Measurements from ENCODE around the gene LSM12.

LSM12 gene

GRCh38 chr17:44086364-44087311 is 20.2 kb upstream of the LSM12 start:
- TF ChIP-seq, protein P1, sequence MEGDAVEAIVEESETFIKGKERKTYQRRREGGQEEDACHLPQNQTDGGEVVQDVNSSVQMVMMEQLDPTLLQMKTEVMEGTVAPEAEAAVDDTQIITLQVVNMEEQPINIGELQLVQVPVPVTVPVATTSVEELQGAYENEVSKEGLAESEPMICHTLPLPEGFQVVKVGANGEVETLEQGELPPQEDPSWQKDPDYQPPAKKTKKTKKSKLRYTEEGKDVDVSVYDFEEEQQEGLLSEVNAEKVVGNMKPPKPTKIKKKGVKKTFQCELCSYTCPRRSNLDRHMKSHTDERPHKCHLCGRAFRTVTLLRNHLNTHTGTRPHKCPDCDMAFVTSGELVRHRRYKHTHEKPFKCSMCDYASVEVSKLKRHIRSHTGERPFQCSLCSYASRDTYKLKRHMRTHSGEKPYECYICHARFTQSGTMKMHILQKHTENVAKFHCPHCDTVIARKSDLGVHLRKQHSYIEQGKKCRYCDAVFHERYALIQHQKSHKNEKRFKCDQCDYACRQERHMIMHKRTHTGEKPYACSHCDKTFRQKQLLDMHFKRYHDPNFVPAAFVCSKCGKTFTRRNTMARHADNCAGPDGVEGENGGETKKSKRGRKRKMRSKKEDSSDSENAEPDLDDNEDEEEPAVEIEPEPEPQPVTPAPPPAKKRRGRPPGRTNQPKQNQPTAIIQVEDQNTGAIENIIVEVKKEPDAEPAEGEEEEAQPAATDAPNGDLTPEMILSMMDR (conservative IDR thresholded peaks at IDR 0.05; ENCODE audit: low read depth, low read length), result no peak
- peak; percentile 37 for DNase-seq (ENCODE audit: low read depth)
- no peak overlapping the region for H3K4me3 ChIP-seq (ENCODE audit: low read length)

- H3K4me3 ChIP-seq (ENCODE audit: low read length), result no peak overlapping the region
- TF ChIP-seq, protein P1 (conservative IDR thresholded peaks at IDR 0.05; ENCODE audit: low read depth, low read length), result no peak
- no peak for DNase-seq (ENCODE audit: low read depth)
Observed at GRCh38 chr17:44085908-44086307, 19.4 kb upstream of the LSM12 start.

GRCh38 chr17:44084921-44085320 is 18.4 kb upstream of the LSM12 start:
- DNase-seq (ENCODE audit: low read depth), result no peak
- TF ChIP-seq, protein P1 (conservative IDR thresholded peaks at IDR 0.05; ENCODE audit: low read depth, low read length), result no peak
- no peak overlapping the region for H3K4me3 ChIP-seq (ENCODE audit: low read length)

- no peak for DNase-seq (ENCODE audit: low read depth)
- TF ChIP-seq, protein P1 (conservative IDR thresholded peaks at IDR 0.05; ENCODE audit: low read depth, low read length), result peak; percentile 30
- H3K4me3 ChIP-seq (ENCODE audit: low read length), result no peak overlapping the region
Observed at GRCh38 chr17:44084131-44084538, 17.7 kb upstream of the LSM12 start.

DNA sequence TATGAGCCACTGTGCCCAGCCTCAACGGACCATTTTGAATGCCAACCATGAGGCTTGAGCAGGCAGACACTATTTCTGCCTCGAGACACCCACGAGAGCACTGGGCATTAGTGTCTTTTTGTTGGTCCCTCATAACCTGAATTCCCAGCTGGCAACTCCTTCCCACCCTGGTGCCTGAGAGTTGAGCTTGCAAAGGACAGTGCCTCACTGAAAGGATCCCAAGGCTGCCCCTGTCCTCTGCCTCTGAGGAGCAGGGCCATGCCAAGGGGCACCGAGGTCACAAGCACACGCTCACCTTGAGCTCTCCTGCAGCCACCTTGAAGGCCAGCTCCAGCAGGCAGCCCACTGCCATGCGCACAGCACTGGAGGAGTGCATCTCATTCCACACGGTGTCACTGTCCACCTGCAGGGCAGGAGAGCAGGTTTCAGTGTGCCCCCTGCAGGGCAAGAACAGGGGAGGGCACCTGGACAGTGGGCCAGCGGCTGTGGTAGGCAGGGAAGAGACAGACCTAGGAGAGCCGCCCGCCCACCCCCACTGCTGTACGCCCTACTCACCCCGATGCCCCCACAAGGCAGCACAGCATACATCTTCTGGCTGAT is 16.9 kb upstream of the LSM12 start:
- DNase-seq (ENCODE audit: low read depth), result no peak
- H3K4me3 ChIP-seq (ENCODE audit: low read length), result no peak overlapping the region
- TF ChIP-seq, protein P1 (conservative IDR thresholded peaks at IDR 0.05; ENCODE audit: low read depth, low read length), result peak; percentile 43

GRCh38 chr17:44082256-44082927 is 15.9 kb upstream of the LSM12 start:
- no peak for DNase-seq (ENCODE audit: low read depth)
- TF ChIP-seq, protein P1 (conservative IDR thresholded peaks at IDR 0.05; ENCODE audit: low read depth, low read length), result no peak
- H3K4me3 ChIP-seq (ENCODE audit: low read length), result no peak overlapping the region
